ENCODE measurements around the gene EDDM3A.

Gene EDDM3A

GRCh38 chr14:20791597-20791996 lies 45.9 kb downstream of the EDDM3A start:
- no peak for DNase-seq (ENCODE audit: low read depth)
- H3K4me3 ChIP-seq (ENCODE audit: low read depth, low read length), result no peak overlapping the region
- no peak for TF ChIP-seq CTCF (IDR thresholded peaks at IDR 0.05; ENCODE audit: insufficient read depth, low read depth, low read length, missing control alignments)

- TF ChIP-seq CTCF (IDR thresholded peaks at IDR 0.05; ENCODE audit: insufficient read depth, low read depth, low read length, missing control alignments), result no peak
- no peak for DNase-seq (ENCODE audit: low read depth)
- no peak overlapping the region for H3K4me3 ChIP-seq (ENCODE audit: low read depth, low read length)
Measured at GRCh38 chr14:20792556-20792955, 46.9 kb downstream of the EDDM3A start.

GRCh38 chr14:20794644-20795369 lies 49.1 kb downstream of the EDDM3A start:
- TF ChIP-seq CTCF (IDR thresholded peaks at IDR 0.05; ENCODE audit: insufficient read depth, low read depth, low read length, missing control alignments), result no peak
- no peak for DNase-seq (ENCODE audit: low read depth)

GRCh38 chr14:20797164-20797563 lies 51.5 kb downstream of the EDDM3A start:
- no peak for DNase-seq (ENCODE audit: low read depth)
- H3K4me3 ChIP-seq (ENCODE audit: low read depth, low read length), result no peak overlapping the region
- TF ChIP-seq CTCF (IDR thresholded peaks at IDR 0.05; ENCODE audit: insufficient read depth, low read depth, low read length, missing control alignments), result no peak

More at GRCh38 chr14:20794644-20795369, 49.1 kb downstream of the EDDM3A start:
- H3K4me3 ChIP-seq (ENCODE audit: low read depth, low read length), result no peak overlapping the region
